ENCODE results near the gene HSBP1L1.

Gene HSBP1L1

DNA sequence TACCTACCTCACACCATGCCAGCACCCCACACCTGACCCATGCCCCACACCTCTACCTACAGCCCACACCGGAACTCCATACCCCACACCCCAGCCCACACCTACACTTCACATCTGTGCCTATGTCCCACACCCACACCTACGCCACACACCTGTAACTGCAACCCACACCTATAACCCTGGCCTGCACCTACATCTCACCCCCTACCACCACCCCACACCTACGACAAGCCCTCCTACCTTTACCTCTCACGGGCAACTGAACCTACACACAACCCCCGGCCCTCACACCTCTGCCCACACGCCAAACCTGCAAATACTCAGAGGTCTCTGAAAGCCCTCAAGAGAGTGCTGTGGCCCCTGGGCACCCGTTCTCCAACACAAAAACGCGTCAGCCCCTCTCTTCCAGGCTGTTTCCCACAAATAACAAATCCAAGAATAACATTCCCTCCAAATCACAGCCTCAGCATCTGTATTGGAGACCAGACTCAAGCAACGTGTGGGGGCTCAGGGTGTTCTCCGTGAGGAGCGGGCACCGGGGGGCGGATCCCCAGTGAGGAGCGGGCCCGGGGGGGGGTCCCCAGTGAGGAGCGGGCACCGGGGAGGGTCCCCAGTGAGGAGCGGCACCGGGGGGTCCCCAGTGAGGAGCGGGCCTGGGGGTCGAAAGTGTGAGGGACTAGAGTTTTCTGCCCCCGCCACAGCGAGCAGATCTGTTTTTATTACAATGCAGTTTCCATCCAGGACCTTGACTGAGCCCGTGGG, 46.4 kb upstream of the HSBP1L1 start:
- ChIA-PET POLR2A (no interaction called here), CTCF (no interaction called here)
- TF ChIP-seq, protein P1, sequence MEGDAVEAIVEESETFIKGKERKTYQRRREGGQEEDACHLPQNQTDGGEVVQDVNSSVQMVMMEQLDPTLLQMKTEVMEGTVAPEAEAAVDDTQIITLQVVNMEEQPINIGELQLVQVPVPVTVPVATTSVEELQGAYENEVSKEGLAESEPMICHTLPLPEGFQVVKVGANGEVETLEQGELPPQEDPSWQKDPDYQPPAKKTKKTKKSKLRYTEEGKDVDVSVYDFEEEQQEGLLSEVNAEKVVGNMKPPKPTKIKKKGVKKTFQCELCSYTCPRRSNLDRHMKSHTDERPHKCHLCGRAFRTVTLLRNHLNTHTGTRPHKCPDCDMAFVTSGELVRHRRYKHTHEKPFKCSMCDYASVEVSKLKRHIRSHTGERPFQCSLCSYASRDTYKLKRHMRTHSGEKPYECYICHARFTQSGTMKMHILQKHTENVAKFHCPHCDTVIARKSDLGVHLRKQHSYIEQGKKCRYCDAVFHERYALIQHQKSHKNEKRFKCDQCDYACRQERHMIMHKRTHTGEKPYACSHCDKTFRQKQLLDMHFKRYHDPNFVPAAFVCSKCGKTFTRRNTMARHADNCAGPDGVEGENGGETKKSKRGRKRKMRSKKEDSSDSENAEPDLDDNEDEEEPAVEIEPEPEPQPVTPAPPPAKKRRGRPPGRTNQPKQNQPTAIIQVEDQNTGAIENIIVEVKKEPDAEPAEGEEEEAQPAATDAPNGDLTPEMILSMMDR (IDR thresholded peaks at IDR 0.05; ENCODE audit: control extremely low read depth, extremely low read depth, low read depth, missing control alignments): no peak
- DNase-seq (ENCODE audit: extremely low spot score): no peak

DNA sequence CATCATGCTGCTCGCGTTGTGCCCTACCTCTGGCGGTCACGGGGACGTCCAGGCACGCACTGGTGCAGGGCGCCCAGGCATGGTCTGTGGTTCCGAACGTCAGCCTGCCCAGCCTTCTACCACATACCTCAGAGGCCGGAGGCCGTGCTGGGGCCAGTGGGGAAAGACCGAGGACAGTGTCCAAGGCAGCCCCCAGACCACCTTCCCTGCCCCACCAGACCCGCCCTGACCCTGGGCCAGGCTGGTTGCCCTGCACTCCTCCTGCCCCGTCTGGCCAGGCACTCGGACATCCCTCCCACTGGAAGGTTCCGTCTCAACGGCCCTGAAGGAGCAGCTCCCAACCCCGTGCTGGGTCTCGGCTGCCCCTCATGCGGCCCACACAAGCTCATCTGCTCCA, 45.8 kb upstream of the HSBP1L1 start:
- DNase-seq (ENCODE audit: extremely low spot score): no peak
- TF ChIP-seq, protein P1 (IDR thresholded peaks at IDR 0.05; ENCODE audit: control extremely low read depth, extremely low read depth, low read depth, missing control alignments): no peak
- POLR2A ChIA-PET: no interaction called here
- CTCF ChIA-PET: no interaction called here

DNA sequence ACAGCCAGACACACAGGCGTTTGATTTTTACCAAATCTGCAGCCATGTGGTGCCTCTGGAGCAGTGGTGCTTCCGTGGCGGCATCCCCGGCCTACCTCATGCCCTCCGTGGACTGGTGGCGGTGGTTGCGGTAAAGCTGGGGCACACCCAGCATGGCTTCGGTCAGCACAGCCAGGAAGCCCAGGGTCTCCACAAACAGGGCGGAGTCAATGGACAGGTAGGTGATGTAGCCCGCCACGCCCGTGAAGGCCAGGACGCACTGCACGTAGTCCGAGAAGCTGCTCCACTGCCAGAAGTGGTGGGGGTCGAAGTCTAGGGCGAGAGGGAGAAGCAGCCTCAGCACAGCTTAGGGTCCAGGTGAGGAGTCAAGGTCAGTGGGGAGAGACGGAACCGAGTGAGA, 45.4 kb upstream of the HSBP1L1 start:
- ChIA-PET CTCF (no interaction called here), POLR2A (no interaction called here)
- TF ChIP-seq, protein P1 (IDR thresholded peaks at IDR 0.05; ENCODE audit: control extremely low read depth, extremely low read depth, low read depth, missing control alignments): no peak

DNA sequence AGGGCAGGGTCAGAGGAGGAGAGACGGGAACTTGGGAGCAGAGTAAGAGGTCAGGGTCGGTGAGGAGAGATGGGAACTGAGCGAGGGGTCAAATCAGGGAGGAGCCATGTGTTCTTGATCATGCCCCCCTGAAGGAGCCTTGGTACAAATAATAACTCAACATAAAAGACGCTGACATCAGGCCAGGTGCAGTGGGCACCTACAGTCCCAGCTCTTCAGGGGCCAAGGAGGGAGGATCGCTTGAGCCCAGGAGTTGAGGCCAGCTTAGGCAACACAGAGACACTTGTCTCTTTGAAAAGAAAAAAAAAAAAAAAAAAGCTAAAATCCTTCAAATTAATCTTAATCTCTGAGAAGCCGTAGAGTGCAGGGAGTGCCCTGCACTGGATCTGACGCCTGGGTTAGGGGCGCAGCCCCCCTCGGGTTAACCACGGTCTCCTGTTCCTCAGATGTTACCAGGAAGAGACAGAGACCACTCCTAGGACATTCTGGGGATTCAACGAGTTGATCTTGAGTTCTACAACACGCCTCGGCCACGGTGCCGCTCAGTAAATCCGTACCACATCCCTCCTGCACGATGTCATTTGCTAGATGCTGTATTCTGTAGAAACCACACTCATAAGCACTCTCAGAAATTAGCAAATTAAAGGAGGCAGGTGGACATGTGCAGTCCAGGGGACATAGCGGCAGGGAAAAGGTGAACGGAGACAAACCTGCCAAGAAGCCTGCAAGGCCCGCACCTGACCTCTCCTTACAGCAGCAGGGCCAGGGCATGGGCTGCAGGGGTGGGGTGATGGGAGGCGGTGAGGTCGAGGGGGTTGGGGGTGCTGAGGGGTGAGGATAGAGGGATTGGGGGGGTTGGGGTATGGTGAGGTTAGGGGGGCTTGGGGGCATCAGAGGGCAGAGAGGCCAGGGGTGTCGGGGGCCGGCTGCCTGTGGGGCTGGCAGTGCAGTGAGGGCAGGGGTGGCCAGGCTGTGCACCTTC, 42.2 kb upstream of the HSBP1L1 start:
- ChIA-PET CTCF (no interaction called here), POLR2A (interaction anchor here (0.6 kb wide), 1 partner anchor 98 kb away, joined by 6 read pairs; no protein-coding TSS in a partner anchor)
- DNase-seq (ENCODE audit: extremely low spot score): no peak
- TF ChIP-seq, protein P1 (IDR thresholded peaks at IDR 0.05; ENCODE audit: control extremely low read depth, extremely low read depth, low read depth, missing control alignments): no peak

More for the DNA sequence above, 45.4 kb upstream of the HSBP1L1 start:
- DNase-seq (ENCODE audit: extremely low spot score): no peak

DNA sequence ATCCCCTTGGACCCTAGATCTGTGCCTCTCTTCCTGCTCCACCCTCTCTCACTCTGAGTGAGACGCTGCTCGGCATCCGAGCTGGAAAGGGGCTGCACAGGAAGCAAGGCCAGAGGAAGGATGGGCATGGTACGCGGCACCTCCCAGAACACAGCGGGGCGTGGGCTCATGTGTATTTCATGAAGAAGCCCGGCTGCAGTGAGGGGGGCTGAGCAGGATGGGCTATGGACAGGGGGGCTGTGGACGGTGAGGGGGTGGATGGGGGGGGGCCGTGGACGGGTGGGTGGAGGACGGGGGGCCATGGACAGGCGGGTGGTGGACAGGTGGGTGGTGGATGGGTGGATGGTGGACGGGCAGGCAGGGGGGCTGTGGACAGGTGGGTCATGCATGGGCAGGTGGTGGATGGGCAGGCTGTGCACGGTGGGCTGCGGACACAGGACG, 41.5 kb upstream of the HSBP1L1 start:
- ChIA-PET POLR2A (no interaction called here), CTCF (no interaction called here)
- no peak for DNase-seq (ENCODE audit: extremely low spot score)
- TF ChIP-seq, protein P1 (IDR thresholded peaks at IDR 0.05; ENCODE audit: control extremely low read depth, extremely low read depth, low read depth, missing control alignments): no peak

DNA sequence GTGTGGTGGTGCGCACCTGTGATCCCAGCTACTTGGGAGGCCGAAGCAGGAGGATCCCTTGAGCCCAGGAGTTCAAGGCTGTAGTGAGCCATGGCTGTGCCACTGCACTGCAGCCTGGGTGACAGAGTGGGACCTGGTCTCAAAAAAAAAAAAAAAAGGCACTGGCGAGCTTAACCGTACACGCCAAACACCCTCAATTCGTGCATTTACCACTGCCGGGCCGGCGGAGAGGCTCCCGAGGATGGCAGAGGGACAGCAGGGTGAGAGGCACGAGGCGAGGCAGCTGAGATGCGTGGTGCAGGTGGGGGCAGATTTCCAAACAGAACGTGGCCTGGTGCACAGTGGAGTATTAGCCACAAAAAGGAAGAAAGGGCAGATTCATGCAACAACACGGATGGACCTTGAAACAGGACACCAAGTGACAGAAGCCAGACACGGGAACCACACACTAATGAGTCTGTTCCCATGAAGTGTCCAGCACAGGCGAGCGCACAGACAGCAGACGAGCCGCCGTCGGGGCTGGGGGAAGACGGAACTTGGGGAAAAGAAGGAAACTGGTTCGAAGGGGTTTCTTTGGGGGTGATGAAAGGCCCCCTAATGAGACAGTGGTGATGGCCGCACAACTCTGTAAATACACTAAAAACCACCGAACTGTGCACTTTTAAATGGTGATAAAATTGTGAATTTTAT, 40.4 kb upstream of the HSBP1L1 start:
- no peak for DNase-seq (ENCODE audit: extremely low spot score)
- CTCF ChIA-PET: no interaction called here
- POLR2A ChIA-PET: no interaction called here
- TF ChIP-seq, protein P1 (IDR thresholded peaks at IDR 0.05; ENCODE audit: control extremely low read depth, extremely low read depth, low read depth, missing control alignments): no peak

Measured in GM10248 (cell line).